ENCODE data around the gene FARS2. TPM values are rescaled to one million over a fixed set of nuclear protein-coding genes. Genes with fewer than 3 reads are reported as not detected.

Gene FARS2
- polyA plus RNA-seq, 2 donors = 5.0 to 10.5 TPM

- H3K4me3 ChIP-seq (ENCODE audit: low read depth in 1 of 2, low read length in 2 of 2) = no peak overlapping the region
- H3K36me3 ChIP-seq (ENCODE audit: control insufficient read depth in 2 of 2, insufficient read depth in 2 of 2, low read length in 1 of 2) = no peaks in the 10 kb centered on the region
- H3K27ac ChIP-seq (ENCODE audit: low read depth in 2 of 2, low read length in 1 of 2) = no peak overlapping the region
- H3K27me3 ChIP-seq (ENCODE audit: control insufficient read depth in 1 of 2, insufficient read depth in 2 of 2, low read length in 2 of 2) = no peaks in the 10 kb centered on the region
- H3K4me1 ChIP-seq (ENCODE audit: control insufficient read depth in 2 of 2, insufficient read depth in 2 of 2, low read length in 1 of 2) = no peaks in the 10 kb centered on the region
- H3K9me3 ChIP-seq (ENCODE audit: control insufficient read depth in 2 of 2, insufficient read depth in 1 of 2, low read depth in 1 of 2, low read length in 1 of 2) = no peaks in the 10 kb centered on the region
Measured at GRCh38 chr6:5518936-5519491, 257.7 kb downstream of the FARS2 start.

- no peaks in the 10 kb centered on the region for H3K4me1 ChIP-seq (ENCODE audit: control insufficient read depth in 2 of 2, insufficient read depth in 2 of 2, low read length in 1 of 2)
- WGBS, 2 donors = 83 to 96% methylated on average over 2 of the region's 2 CpGs
Measured at GRCh38 chr6:5520796-5521195, 259.5 kb downstream of the FARS2 start.

GRCh38 chr6:5521322-5521721 is 260.0 kb downstream of the FARS2 start:
- H3K9me3 ChIP-seq (ENCODE audit: control insufficient read depth in 2 of 2, insufficient read depth in 1 of 2, low read depth in 1 of 2, low read length in 1 of 2) = no peaks in the 10 kb centered on the region
- H3K36me3 ChIP-seq (ENCODE audit: control insufficient read depth in 2 of 2, insufficient read depth in 2 of 2, low read length in 1 of 2) = no peaks in the 10 kb centered on the region
- 64 to 65% methylated on average over 3 of the region's 3 CpGs for WGBS, 2 donors
- H3K27me3 ChIP-seq (ENCODE audit: control insufficient read depth in 1 of 2, insufficient read depth in 2 of 2, low read length in 2 of 2) = no peaks in the 10 kb centered on the region
- H3K27ac ChIP-seq (ENCODE audit: low read depth in 2 of 2, low read length in 1 of 2) = no peak overlapping the region
- H3K4me3 ChIP-seq (ENCODE audit: low read depth in 1 of 2, low read length in 2 of 2) = no peak overlapping the region
- no peaks in the 10 kb centered on the region for H3K4me1 ChIP-seq (ENCODE audit: control insufficient read depth in 2 of 2, insufficient read depth in 2 of 2, low read length in 1 of 2)

More at GRCh38 chr6:5520796-5521195, 259.5 kb downstream of the FARS2 start:
- H3K4me3 ChIP-seq (ENCODE audit: low read depth in 1 of 2, low read length in 2 of 2) = no peak overlapping the region
- H3K27me3 ChIP-seq (ENCODE audit: control insufficient read depth in 1 of 2, insufficient read depth in 2 of 2, low read length in 2 of 2) = no peaks in the 10 kb centered on the region
- H3K36me3 ChIP-seq (ENCODE audit: control insufficient read depth in 2 of 2, insufficient read depth in 2 of 2, low read length in 1 of 2) = no peaks in the 10 kb centered on the region
- no peaks in the 10 kb centered on the region for H3K9me3 ChIP-seq (ENCODE audit: control insufficient read depth in 2 of 2, insufficient read depth in 1 of 2, low read depth in 1 of 2, low read length in 1 of 2)
- no peak overlapping the region for H3K27ac ChIP-seq (ENCODE audit: low read depth in 2 of 2, low read length in 1 of 2)

GRCh38 chr6:5522147-5522546 is 260.8 kb downstream of the FARS2 start:
- Histone ChIP-seq H3K4me3 (ENCODE audit: low read depth in 1 of 2, low read length in 2 of 2) (no peak overlapping the region), H3K4me1 (ENCODE audit: control insufficient read depth in 2 of 2, insufficient read depth in 2 of 2, low read length in 1 of 2) (no peaks in the 10 kb centered on the region), H3K27me3 (ENCODE audit: control insufficient read depth in 1 of 2, insufficient read depth in 2 of 2, low read length in 2 of 2) (no peaks in the 10 kb centered on the region), H3K9me3 (ENCODE audit: control insufficient read depth in 2 of 2, insufficient read depth in 1 of 2, low read depth in 1 of 2, low read length in 1 of 2) (no peaks in the 10 kb centered on the region), H3K27ac (ENCODE audit: low read depth in 2 of 2, low read length in 1 of 2) (no peak overlapping the region), H3K36me3 (ENCODE audit: control insufficient read depth in 2 of 2, insufficient read depth in 2 of 2, low read length in 1 of 2) (no peaks in the 10 kb centered on the region)

- no peaks in the 10 kb centered on the region for H3K36me3 ChIP-seq (ENCODE audit: control insufficient read depth in 2 of 2, insufficient read depth in 2 of 2, low read length in 1 of 2)
- no peak overlapping the region for H3K4me3 ChIP-seq (ENCODE audit: low read depth in 1 of 2, low read length in 2 of 2)
- H3K4me1 ChIP-seq (ENCODE audit: control insufficient read depth in 2 of 2, insufficient read depth in 2 of 2, low read length in 1 of 2) = no peaks in the 10 kb centered on the region
- WGBS, 2 donors = 95 to 96% methylated on average over 2 of the region's 2 CpGs
- no peak overlapping the region for H3K27ac ChIP-seq (ENCODE audit: low read depth in 2 of 2, low read length in 1 of 2)
- no peaks in the 10 kb centered on the region for H3K9me3 ChIP-seq (ENCODE audit: control insufficient read depth in 2 of 2, insufficient read depth in 1 of 2, low read depth in 1 of 2, low read length in 1 of 2)
- no peaks in the 10 kb centered on the region for H3K27me3 ChIP-seq (ENCODE audit: control insufficient read depth in 1 of 2, insufficient read depth in 2 of 2, low read length in 2 of 2)
Measured at GRCh38 chr6:5524110-5524509, 262.8 kb downstream of the FARS2 start.

GRCh38 chr6:5525209-5525608 is 263.9 kb downstream of the FARS2 start:
- no peaks in the 10 kb centered on the region for H3K27me3 ChIP-seq (ENCODE audit: control insufficient read depth in 1 of 2, insufficient read depth in 2 of 2, low read length in 2 of 2)
- WGBS, 2 donors = 85 to 93% methylated on average over 4 of the region's 4 CpGs

GRCh38 chr6:5529015-5529414 is 267.7 kb downstream of the FARS2 start:
- WGBS, 2 donors = 94 to 97% methylated on average over 6 of the region's 6 CpGs
- Histone ChIP-seq H3K27me3 (ENCODE audit: control insufficient read depth in 1 of 2, insufficient read depth in 2 of 2, low read length in 2 of 2) (no peaks in the 10 kb centered on the region), H3K4me1 (ENCODE audit: control insufficient read depth in 2 of 2, insufficient read depth in 2 of 2, low read length in 1 of 2) (no peaks in the 10 kb centered on the region), H3K4me3 (ENCODE audit: low read depth in 1 of 2, low read length in 2 of 2) (no peak overlapping the region), H3K27ac (ENCODE audit: low read depth in 2 of 2, low read length in 1 of 2) (no peak overlapping the region), H3K36me3 (ENCODE audit: control insufficient read depth in 2 of 2, insufficient read depth in 2 of 2, low read length in 1 of 2) (no peaks in the 10 kb centered on the region), H3K9me3 (ENCODE audit: control insufficient read depth in 2 of 2, insufficient read depth in 1 of 2, low read depth in 1 of 2, low read length in 1 of 2) (no peaks in the 10 kb centered on the region)

More at GRCh38 chr6:5525209-5525608, 263.9 kb downstream of the FARS2 start:
- Histone ChIP-seq H3K4me3 (ENCODE audit: low read depth in 1 of 2, low read length in 2 of 2) (no peak overlapping the region), H3K36me3 (ENCODE audit: control insufficient read depth in 2 of 2, insufficient read depth in 2 of 2, low read length in 1 of 2) (no peaks in the 10 kb centered on the region), H3K9me3 (ENCODE audit: control insufficient read depth in 2 of 2, insufficient read depth in 1 of 2, low read depth in 1 of 2, low read length in 1 of 2) (no peaks in the 10 kb centered on the region), H3K27ac (ENCODE audit: low read depth in 2 of 2, low read length in 1 of 2) (no peak overlapping the region), H3K4me1 (ENCODE audit: control insufficient read depth in 2 of 2, insufficient read depth in 2 of 2, low read length in 1 of 2) (no peaks in the 10 kb centered on the region)

- Histone ChIP-seq H3K36me3 (ENCODE audit: control insufficient read depth in 2 of 2, insufficient read depth in 2 of 2, low read length in 1 of 2) (no peaks in the 10 kb centered on the region), H3K4me3 (ENCODE audit: low read depth in 1 of 2, low read length in 2 of 2) (no peak overlapping the region), H3K27ac (ENCODE audit: low read depth in 2 of 2, low read length in 1 of 2) (no peak overlapping the region), H3K4me1 (ENCODE audit: control insufficient read depth in 2 of 2, insufficient read depth in 2 of 2, low read length in 1 of 2) (no peaks in the 10 kb centered on the region), H3K9me3 (ENCODE audit: control insufficient read depth in 2 of 2, insufficient read depth in 1 of 2, low read depth in 1 of 2, low read length in 1 of 2) (no peaks in the 10 kb centered on the region), H3K27me3 (ENCODE audit: control insufficient read depth in 1 of 2, insufficient read depth in 2 of 2, low read length in 2 of 2) (no peaks in the 10 kb centered on the region)
- 80 to 95% methylated on average over 1 of the region's 1 CpG for WGBS, 2 donors
Measured at GRCh38 chr6:5529733-5530132, 268.4 kb downstream of the FARS2 start.

- Histone ChIP-seq H3K4me1 (ENCODE audit: control insufficient read depth in 2 of 2, insufficient read depth in 2 of 2, low read length in 1 of 2) (no peaks in the 10 kb centered on the region), H3K27me3 (ENCODE audit: control insufficient read depth in 1 of 2, insufficient read depth in 2 of 2, low read length in 2 of 2) (no peaks in the 10 kb centered on the region), H3K9me3 (ENCODE audit: control insufficient read depth in 2 of 2, insufficient read depth in 1 of 2, low read depth in 1 of 2, low read length in 1 of 2) (no peaks in the 10 kb centered on the region), H3K36me3 (ENCODE audit: control insufficient read depth in 2 of 2, insufficient read depth in 2 of 2, low read length in 1 of 2) (no peaks in the 10 kb centered on the region), H3K4me3 (ENCODE audit: low read depth in 1 of 2, low read length in 2 of 2) (no peak overlapping the region), H3K27ac (ENCODE audit: low read depth in 2 of 2, low read length in 1 of 2) (no peak overlapping the region)
- 91 to 96% methylated on average over 4 of the region's 4 CpGs for whole genome bisulfite sequencing, 2 donors
Measured at GRCh38 chr6:5531161-5531560, 269.8 kb downstream of the FARS2 start.

- no peaks in the 10 kb centered on the region for H3K9me3 ChIP-seq (ENCODE audit: control insufficient read depth in 2 of 2, insufficient read depth in 1 of 2, low read depth in 1 of 2, low read length in 1 of 2)
- H3K36me3 ChIP-seq (ENCODE audit: control insufficient read depth in 2 of 2, insufficient read depth in 2 of 2, low read length in 1 of 2) = no peaks in the 10 kb centered on the region
- H3K27ac ChIP-seq (ENCODE audit: low read depth in 2 of 2, low read length in 1 of 2) = no peak overlapping the region
- WGBS, 2 donors = 82 to 88% methylated on average over 6 of the region's 6 CpGs
- H3K4me1 ChIP-seq (ENCODE audit: control insufficient read depth in 2 of 2, insufficient read depth in 2 of 2, low read length in 1 of 2) = no peaks in the 10 kb centered on the region
- H3K4me3 ChIP-seq (ENCODE audit: low read depth in 1 of 2, low read length in 2 of 2) = no peak overlapping the region
- H3K27me3 ChIP-seq (ENCODE audit: control insufficient read depth in 1 of 2, insufficient read depth in 2 of 2, low read length in 2 of 2) = no peaks in the 10 kb centered on the region
Measured at GRCh38 chr6:5531853-5532375, 270.6 kb downstream of the FARS2 start.

All from esophagus (tissue), 2 donors.